ENCODE data around the gene NUP62.
"Not testable (repeated sequence)": the region's sequence is repeated elsewhere in the genome, so short reads cannot be mapped to it uniquely, and the experiment has no call there.

Gene NUP62, protein sequence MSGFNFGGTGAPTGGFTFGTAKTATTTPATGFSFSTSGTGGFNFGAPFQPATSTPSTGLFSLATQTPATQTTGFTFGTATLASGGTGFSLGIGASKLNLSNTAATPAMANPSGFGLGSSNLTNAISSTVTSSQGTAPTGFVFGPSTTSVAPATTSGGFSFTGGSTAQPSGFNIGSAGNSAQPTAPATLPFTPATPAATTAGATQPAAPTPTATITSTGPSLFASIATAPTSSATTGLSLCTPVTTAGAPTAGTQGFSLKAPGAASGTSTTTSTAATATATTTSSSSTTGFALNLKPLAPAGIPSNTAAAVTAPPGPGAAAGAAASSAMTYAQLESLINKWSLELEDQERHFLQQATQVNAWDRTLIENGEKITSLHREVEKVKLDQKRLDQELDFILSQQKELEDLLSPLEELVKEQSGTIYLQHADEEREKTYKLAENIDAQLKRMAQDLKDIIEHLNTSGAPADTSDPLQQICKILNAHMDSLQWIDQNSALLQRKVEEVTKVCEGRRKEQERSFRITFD

DNA sequence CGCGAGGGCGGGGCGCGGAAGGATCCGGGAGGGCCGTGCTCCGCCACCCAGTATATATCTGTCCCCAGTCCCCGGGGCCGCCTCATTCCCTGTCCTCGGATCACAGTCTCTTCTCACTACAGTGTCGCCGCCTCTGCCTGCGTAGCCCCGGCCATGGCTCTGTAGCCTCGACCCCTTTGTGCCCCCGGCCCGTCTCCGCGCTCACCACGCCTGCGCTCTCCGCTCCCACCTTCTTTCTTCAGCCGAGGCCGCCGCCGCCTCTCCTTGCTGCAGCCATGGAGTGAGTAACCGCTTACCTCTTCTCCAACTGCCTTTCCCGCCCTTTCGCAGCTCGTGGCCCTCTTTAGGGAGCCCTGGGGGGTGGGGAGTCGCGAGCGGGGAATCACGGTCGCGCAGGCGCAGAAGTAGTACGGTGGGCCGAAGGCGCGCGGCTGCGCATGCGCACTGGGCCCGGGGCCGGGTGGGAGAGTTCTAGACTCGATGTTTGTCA lies at the start of gene NUP62, which contains the start of gene ATF5:
Gene NUP62, minus strand, starts transcription at position 384 of the 490 bp plus-strand sequence. CDS start 19,697 bp downstream, outside the sequence.
Gene ATF5, plus strand, starts transcription at position 85 of the 490 bp plus-strand sequence. CDS start 1,646 bp downstream, outside the sequence.
- no peak for FAIRE-seq

DNA sequence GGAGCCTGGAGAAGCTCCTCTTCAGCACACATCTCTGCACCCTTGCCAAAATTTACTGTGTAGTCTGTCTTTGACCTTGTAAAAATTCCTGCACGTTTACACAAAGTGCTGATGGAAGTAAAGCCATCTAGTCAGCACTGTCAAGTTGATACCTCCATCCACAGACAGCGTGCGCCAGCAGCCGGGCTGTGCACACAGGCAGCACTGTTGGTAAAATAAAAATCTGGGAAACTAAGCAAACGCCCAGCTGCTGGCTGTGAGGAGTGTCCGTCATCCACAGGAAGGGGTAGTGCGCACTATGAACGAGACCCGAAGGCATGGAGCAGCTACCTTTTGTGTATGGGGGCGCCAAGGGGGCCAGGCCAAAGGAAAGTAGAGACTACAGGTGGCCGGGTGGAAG lies 49.0 kb upstream of the NUP62 start:
- no peak for FAIRE-seq

DNA sequence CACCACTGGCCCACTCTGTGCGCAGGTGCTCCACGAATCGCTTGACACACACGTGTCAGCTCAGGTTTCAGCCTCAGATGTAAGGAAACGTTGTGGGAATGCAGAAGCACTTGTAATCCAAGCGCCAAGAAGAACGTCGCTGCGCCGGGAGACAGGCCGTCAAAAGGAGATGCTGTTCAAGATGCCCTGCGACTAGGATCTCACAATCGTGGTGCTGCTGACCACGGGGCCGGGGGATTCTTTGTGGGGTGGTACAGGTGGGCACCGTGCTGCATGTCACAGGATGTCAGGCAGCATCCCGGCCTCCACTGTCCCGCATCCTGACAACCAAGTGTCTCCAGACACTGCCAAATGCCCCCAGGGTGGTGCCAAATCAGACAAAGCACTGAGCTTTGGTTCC lies 48.6 kb upstream of the NUP62 start:
- no peak for FAIRE-seq

DNA sequence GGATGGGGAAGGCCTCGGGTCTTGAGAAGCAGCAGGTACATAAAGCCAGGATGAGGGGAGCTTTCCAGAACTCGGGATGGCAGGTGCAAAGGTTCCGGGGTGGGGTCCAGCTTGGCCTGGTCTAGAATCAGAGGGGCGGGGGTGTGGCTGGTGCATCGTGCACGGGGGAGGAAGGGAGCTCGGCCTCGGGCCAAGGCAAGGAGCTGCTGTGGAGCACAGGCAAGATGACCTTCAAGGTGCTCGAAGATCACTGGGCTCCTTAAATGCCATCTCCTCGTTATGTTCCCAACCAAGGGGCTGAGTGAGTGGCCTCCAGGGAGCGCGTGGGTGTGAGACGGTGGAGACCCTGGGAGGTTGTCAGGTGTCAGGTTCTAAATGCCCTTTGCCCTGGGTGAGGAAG lies 47.8 kb upstream of the NUP62 start:
- FAIRE-seq, result no peak

DNA sequence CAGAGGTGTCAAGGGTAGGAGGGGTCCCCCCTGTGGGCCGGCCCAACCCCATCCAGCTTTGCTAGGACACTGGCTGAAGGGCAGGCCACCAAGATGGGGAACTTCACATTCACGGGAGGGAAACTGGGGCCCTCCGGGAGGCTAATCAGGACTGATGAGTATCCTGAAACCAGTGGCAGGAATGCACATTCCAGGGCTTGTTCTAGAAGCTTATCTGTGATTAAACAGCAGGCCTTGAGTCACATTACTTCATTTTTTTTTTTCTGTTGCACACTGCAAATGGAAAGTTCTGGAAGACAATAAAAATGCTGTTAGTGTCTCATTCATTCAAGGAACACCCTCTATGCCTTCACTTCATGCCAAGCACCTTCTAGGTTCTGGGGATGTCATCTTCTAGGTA lies 47.2 kb upstream of the NUP62 start:
- FAIRE-seq, result no peak

DNA sequence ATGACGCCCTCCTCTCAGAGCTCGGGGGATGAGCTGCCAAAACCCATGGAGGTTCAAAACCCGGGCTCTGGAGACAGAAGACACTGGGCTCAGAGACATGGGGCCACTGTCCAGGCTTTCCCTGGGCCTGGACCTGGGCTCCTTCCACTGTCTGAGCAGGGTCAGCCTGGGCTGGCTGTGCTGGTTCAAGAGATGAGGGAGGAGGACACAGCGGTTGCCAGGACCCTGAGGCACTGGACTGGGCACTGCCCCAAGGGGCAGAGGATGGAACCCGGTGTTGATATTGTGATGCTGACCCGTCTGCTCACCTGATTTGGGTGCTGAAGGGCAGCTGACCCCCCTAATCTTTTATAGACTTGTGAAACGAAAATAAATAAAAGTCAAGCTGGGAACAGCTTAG lies 45.7 kb upstream of the NUP62 start:
- FAIRE-seq, result no peak

DNA sequence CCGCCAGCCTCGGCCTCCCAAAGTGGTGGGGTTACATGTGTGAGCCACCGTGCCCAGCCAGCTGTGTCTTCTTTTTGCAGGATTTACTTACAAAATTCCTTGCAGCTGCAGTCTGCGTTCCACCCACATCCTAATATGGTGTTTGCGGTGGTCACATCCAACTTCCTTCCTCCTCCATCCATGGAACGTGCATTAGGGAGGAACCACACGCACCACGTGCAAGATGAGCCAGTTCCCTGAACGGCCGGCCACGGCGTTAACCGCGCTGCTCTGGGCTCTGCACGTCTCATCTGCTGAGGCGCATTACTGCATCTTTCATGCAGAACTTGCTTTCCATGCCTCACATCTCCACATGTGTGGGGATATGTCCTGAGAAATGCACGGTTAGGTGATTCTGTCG lies 44.7 kb upstream of the NUP62 start:
- no peak for FAIRE-seq

DNA sequence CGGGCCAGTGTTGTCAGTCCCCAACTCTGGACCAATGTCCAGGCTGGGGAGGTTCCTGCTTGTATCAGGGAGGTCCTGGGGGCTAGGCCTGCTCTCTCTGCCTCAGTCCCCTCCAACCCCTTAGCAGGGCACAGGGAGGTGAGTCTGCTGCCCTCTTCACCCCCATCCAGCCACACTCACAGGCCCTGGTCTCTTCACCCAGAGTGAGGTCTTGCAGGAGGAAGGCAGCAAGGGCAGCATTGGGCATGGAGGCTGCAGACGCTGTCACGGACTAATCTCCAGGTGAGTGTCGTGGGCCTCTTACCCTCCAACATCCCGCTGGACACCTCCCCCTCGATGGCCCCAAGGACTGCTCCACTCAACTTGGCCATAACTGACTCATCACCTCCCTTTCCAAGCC lies 43.5 kb upstream of the NUP62 start:
- no peak for FAIRE-seq

DNA sequence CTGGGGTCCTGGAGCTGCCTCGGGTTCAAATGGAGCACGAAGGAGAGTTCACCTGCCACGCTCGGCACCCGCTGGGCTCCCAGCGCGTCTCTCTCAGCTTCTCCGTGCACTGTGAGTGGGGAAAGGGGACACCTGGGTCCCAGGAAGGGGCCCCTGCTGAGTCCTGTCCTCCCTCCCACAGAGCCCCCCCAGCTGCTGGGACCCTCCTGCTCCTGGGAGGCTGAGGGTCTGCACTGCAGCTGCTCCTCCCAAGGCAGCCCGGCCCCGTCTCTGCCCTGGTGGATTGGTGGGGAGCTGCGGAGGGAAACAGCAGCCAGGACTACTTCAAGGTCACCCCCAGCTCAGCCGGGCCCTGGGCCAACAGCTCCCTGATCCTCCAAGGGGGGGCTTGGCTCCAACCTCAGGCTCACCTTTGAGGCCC lies 42.7 kb upstream of the NUP62 start:
- no peak for FAIRE-seq

DNA sequence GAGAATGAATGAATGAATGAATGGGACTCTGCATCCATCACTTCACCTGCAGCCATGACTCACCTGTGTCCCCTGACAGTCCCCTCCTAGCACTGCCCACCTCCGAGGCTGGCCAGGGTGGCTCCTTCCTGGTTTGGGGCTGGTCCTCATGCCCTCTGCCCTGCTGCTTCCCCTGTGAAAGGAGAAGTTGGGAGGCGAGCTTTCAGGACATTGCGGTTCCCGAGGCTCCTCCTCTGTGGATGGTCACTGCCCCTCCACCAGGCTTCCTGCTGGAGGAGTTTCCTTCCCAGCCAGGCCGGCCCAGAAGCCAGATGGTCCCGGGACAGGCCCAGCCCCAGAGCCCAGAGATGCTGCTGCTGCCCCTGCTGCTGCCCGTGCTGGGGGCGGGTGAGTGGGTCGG lies 40.1 kb upstream of the NUP62 start:
- FAIRE-seq, result not testable (repeated sequence)

DNA sequence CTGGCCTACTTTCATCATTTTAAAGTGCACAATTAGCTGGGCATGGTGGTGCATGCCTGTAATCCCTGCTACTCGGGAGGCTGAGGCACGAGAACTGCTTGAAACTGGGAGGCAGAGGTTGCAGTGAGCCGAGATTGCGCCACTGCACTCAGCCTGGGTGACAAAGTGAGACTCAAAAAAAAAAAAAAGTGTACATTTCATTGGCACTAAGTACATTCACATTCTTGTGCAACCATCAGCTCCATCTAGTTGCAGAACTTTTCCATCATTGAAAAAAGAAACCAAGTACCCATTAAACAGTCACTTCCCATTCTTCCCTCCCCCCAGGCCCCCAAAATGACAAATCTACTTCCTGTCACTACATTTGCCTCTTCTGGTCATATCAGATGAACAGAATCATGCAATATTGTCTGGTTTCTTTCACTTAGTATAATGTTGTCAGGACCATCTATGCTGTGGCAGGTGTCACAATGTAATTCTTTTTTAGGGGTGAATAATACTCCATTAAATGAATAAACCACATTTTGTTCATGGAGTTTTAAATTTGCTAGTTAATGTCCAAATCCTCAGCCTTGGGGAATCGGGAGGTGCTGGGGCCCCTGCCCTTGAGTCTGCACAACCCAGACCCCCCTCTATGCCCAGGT lies 39.1 kb upstream of the NUP62 start:
- FAIRE-seq, result no peak

DNA sequence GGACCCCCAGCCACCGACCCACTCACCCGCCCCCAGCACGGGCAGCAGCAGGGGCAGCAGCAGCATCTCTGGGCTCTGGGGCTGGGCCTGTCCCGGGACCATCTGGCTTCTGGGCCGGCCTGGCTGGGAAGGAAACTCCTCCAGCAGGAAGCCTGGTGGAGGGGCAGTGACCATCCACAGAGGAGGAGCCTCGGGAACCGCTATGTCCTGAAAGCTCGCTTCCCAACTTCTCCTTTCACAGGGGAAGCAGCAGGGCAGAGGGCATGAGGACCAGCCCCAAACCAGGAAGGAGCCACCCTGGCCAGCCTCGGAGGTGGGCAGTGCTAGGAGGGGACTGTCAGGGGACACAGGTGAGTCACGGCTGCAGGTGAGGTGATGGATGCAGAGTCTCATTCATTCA lies 31.7 kb upstream of the NUP62 start, which contains the start of gene SIGLEC11:
Gene SIGLEC11, minus strand, starts transcription at position 193 of the 400 bp plus-strand sequence. Its CDS starts 91 bp downstream, at position 102.
- not testable (repeated sequence) for FAIRE-seq

DNA sequence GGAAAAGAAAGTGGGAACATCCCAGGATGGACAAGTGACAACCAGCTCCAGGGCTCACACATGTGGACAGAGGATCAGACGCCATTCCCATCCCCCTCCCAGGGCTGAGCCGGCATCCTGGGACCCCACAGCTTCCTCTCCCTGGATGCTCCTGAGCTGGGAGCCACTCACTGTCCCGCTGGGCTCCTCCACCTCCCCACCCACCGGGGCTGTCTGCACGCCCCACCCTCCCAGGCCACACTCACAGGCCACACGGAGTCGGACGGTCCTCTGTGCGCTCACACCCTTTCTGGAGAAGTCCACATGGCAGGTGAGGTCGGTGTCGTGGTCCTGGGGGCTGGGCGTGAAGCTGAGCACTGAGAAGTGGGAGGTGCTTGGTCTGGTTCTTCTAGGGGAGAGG lies 30.6 kb upstream of the NUP62 start:
- FAIRE-seq, result not testable (repeated sequence)

DNA sequence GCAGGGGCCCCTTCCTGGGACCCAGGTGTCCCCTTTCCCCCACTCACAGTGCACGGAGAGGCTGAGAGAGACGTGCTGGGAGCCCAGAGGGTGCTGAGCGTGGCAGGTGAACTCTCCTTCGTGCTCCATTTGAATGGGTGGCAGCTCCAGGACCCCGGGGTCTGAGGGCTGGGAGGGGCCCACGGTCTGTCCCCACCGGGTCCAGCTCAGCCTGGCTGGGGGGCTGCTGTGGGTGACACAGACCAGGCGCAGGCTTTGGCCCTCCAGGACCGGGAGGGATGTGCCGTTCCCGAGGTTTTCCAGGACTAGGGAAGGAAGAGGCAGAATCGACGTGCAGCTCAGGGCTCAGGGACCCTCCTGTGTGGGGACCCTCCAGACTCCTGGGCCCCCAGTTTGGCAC lies 29.3 kb upstream of the NUP62 start:
- FAIRE-seq, result not testable (repeated sequence)

DNA sequence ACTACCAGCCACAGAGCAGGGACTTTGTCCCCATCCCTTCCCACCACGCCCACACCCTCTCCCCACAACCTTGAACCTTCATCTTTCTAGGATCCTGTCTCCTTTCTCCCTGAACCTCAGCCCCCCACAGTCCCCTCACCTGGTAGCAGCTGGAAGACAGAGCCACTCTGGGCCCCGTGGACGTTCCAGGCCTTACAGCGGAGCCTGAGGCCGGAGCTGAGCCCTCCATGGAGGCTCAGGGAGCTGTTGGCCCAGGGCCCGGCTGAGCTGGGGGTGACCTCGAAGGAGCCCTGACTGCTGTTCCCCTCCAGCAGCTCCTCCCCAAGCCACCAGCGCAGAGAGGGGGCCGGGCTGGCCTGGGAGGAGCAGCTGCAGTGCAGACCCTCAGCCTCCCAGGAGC lies 28.8 kb upstream of the NUP62 start:
- FAIRE-seq, result not testable (repeated sequence)

DNA sequence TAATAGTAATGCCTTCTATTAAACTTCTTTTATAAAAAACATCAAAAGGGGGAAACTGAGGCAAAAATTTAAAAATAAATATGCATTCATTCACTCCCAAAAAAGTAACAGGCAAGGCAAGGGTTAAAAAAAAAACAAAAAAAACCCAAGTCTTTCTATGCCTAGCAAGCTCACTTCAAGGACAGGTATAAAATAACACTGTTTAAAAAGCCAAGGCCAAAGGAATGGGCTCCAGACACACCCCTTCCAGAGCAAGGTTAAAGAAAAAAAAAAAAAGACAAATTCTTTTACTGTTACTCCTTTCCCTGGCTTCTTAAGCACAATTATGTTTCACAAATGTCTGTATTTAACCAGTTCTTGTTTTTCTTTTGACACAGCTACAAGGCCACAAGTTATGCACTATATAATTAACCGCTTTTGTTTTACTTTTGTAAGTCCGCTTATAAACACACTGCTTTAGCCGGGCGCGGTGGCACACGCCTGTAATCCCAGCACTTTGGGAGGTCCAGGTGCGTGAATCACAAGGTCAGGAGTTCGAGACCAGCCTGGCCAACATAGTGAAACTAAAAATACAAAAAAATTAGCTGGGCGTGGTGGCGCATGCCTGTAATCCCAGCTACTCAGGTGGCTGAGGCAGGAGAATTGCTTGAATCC lies 28.1 kb upstream of the NUP62 start:
- FAIRE-seq, result no peak

DNA sequence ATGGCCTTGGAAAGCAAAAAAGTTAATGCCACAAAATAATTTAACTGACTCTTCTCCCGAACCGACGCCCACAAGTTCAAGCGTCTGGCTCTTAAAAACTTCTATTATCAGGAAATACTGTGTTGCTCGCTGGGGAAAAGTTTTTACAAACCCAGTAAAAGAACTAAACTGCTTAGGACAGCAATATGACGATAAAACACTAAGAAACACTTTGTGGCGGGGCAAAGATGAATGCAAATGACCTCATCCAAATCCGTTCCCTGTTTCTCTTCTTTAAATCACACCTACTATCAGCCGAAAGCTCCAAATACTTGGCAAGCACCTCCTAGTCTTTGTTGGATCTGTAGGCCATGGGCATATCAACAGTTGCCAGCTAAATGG lies 26.8 kb upstream of the NUP62 start:
- no peak for FAIRE-seq

DNA sequence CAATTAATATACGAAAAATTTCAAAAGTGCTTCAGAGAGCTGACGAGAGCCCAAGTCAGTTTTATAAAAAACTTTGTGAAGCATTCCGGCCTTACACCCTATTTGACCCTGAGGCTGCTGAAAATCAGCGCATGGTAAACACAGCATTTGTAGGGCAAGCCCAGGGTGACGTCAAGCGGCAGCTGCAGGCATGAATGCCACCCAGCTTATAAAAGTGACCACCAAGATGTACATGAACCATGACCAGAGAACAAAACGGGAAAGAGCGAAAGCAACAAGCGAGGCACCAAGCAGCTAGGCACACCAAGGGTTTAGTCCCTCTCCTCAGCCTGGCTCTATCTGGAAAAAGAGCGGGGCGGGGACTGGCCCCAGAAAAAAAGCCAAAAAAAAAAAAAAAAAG lies 25.6 kb upstream of the NUP62 start:
- no peak for FAIRE-seq

DNA sequence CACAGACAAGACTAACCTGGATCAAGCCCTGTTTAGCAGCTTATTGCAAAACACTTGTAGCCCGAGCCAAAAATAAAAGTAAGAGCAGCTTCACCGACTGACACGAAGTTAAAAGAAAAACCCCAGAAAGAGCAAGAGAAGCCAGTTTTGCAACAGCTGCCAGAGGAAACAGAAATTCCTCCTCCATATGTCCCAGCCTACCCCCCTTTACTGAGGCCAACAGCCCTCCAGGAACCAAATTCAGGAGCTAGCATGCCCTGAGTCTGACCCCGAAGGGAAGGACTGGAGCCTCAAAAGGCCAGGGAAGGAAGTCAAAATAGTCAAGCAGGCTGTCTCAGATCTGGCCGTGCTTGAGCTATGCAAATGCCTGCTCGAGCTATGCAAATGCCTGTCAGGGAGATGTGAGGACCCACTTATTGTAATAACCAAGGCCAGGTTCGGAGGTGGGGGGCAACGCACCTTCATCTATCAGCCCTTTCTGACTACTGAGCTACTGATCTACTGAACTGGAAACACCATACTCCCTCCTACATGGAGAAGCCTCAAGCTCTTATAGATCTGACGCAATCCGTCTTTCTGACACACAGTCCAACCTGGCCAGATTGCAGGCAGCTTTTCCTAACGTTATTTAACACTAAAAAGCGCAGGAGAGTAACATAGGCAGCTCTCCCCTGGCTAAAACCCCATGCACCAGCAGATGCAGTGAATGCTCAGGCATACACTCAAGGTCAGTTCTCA lies 25.0 kb upstream of the NUP62 start:
- no peak for FAIRE-seq

DNA sequence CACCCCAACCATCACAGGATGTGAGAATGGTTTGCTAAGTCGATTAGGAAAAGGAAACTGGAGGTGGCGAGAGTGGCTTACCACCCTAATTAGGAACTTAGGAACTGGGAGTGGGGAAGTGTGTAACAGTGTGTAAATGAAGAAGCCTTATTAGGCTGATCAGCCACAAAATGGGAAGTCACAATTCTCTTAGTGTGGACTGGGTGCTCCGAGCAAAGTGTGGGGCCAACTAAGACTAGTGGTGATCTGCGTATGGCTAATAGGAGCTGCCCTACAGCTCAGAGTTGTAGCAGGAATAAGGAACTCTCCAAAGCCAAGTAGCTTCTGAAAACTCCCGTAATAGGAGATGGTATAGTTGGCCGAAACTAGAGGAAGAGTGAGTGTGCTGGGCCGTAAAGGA lies 24.1 kb upstream of the NUP62 start:
- FAIRE-seq, result no peak

DNA sequence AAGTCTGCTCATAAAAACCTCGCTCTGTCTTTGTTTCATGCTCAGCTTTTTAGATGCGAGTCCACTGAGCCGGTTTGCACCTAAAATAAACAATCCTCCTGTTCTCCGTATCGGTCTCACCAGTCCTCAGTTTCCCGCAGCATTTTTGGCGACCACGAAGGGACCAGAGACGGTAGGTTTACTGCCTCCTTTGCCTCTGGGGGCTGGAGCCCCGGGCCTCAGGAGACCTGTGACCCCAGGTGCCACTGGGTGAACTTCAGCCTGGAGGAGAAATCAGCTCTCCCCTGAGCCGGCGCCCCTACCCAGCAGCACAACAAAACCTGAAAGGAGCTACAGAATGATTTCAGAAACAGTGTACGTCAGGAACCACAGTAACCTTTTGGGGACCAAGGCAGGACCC lies 23.6 kb upstream of the NUP62 start:
- FAIRE-seq, result no peak

DNA sequence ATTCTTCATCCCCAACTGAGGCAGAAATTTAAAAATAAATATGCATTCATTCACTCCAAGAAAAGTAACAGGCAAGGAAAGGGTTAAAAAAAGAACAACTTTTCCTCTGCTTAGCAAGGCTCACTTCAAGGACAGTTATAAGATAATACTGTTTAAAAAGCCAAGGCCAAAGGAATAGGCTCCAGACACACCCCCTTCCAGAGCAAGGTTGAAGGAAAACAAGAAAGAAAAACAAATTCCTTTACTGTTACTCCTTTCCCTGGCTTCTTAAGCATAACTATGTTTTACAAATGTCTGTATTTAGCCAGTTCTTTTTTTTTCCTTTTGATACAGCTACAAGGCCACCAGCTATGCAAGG lies 23.2 kb upstream of the NUP62 start:
- FAIRE-seq, result no peak

Measured in islet of Langerhans (tissue), 1 donor.